Tibial nerve (tissue), 4 donors: Measurements from ENCODE around the gene SRSF5. TPM values are rescaled to one million over a fixed set of nuclear protein-coding genes. Genes with fewer than 3 reads are reported as not detected.
"Not testable (repeated sequence)": the region's sequence is repeated elsewhere in the genome, so short reads cannot be mapped to it uniquely, and the experiment has no call there.

Source experiments
- DNase-seq, 2 donors: peaks; one replicate each; pipeline ENCODE4 v3.0.0-alpha.2; 2019; ENCODE audit warnings: low spot score in 2 of 2
- H3K27ac ChIP-seq, 4 donors: fragments of 200-600 bp; sonication (generic) in 3 of 4; one replicate each; pipeline ENCODE4 v1.5.1; 2017 to 2019; ENCODE audit warnings: mild to moderate bottlenecking in 1 of 4
- H3K27me3 ChIP-seq, 2 donors: fragments of 200-600 bp; sonication (generic) in 1 of 2; one replicate each; pipeline versions ENCODE4 v1.5.1 to v1.6.0; 2017 to 2019
- H3K36me3 ChIP-seq, 3 donors: fragments of 200-600 bp; sonication (generic); one replicate each; pipeline ENCODE4 v1.5.1; 2018 to 2019
- H3K4me1 ChIP-seq, 4 donors: fragments of 200-600 bp; sonication (generic) in 3 of 4; one replicate each; pipeline ENCODE4 v1.5.1; 2017 to 2019
- H3K4me3 ChIP-seq, 4 donors: fragments of 200-600 bp; sonication (generic) in 3 of 4; one replicate each; pipeline ENCODE4 v1.5.1; 2017 to 2019; ENCODE audit warnings: mild to moderate bottlenecking in 1 of 4, moderate library complexity in 1 of 4
- H3K9me3 ChIP-seq, 4 donors: fragments of 200-600 bp; sonication (generic) in 3 of 4; one replicate each; pipeline ENCODE4 v1.5.1; 2017 to 2019
- EP300 ChIP-seq, 2 donors: sonication (generic); formaldehyde crosslinking; IDR thresholded peaks; one replicate each; pipeline ENCODE4 v1.6.1; 2017; ENCODE audit warnings: antibody characterized with exemption in 2 of 2, mild to moderate bottlenecking in 1 of 2
- POLR2A ChIP-seq, 2 donors: fragments of 450-650 bp; IDR thresholded peaks; one replicate each; pipeline ENCODE4 v1.6.1; 2017; ENCODE audit warnings: antibody characterized with exemption in 2 of 2, mild to moderate bottlenecking in 2 of 2, moderate library complexity in 2 of 2
- WGBS, 2 donors: methylation state at CpG; one replicate each; pipeline ENCODE4 v1.1.5; 2018; 5-methylcytosine and 5-hydroxymethylcytosine counted together
- total RNA-seq, 4 donors: library from RNA; depleted of rRNA; stranded (reverse); fragments of >200 nt; gene quantifications; one replicate each; pipeline ENCODE4 v1.1.0, GENCODE V29; 2016
- TF ChIP-seq, protein P1 (sequence below), 5 experiments: fragments of 200-600 bp in 3 of 5; fragments of 450-650 bp in 2 of 5; sonication (generic) in 3 of 5; IDR thresholded peaks; one replicate each; pipeline ENCODE4 v1.5.1; 2016 to 2019; ENCODE audit warnings: antibody characterized with exemption in 5 of 5, mild to moderate bottlenecking in 3 of 5, moderate library complexity in 2 of 5

SRSF5 gene
- total RNA-seq, 4 donors from 2014 or later: 308 to 470 (median 361) TPM

DNA sequence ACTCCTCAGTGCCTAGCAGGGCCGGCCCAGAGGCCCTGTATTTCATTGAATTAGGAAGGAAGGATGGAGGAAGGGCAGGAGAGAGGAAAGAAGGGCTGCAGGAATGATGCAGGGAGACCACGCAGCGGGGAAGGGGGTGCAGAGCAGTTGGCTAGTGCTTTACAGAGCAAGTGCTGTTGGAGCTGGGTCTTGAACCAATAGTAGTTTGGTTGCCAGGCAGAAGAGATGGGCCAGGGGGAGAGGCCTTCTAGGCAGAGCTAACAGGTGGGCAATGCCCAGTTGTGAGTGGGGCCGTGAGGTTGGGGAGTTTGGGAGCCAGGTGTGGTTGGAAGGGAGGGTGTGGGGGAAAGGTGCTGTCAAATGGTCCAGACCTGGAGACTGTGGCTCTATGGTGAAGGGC, 39.1 kb upstream of the SRSF5 start:
- no peaks in the 10 kb centered on the region for H3K36me3 ChIP-seq
- H3K4me3 ChIP-seq: no peak overlapping the region
- H3K27me3 ChIP-seq: no peaks in the 10 kb centered on the region
- peak overlapping the region in 1 of 4 donors; percentile 74 for H3K27ac ChIP-seq
- H3K4me1 ChIP-seq: peaks cover 0 to 26% (median 5%) of the 10 kb centered on the region in 4 donors
- H3K9me3 ChIP-seq: no peaks in the 10 kb centered on the region
- no peak for DNase-seq
- WGBS, 2 donors: 82 to 94% methylated on average over 4 of the region's 4 CpGs
- TF ChIP-seq POLR2A (IDR thresholded peaks at IDR 0.05) (no peak), EP300 (IDR thresholded peaks at IDR 0.05) (no peak)
- TF ChIP-seq, protein P1, sequence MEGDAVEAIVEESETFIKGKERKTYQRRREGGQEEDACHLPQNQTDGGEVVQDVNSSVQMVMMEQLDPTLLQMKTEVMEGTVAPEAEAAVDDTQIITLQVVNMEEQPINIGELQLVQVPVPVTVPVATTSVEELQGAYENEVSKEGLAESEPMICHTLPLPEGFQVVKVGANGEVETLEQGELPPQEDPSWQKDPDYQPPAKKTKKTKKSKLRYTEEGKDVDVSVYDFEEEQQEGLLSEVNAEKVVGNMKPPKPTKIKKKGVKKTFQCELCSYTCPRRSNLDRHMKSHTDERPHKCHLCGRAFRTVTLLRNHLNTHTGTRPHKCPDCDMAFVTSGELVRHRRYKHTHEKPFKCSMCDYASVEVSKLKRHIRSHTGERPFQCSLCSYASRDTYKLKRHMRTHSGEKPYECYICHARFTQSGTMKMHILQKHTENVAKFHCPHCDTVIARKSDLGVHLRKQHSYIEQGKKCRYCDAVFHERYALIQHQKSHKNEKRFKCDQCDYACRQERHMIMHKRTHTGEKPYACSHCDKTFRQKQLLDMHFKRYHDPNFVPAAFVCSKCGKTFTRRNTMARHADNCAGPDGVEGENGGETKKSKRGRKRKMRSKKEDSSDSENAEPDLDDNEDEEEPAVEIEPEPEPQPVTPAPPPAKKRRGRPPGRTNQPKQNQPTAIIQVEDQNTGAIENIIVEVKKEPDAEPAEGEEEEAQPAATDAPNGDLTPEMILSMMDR (IDR thresholded peaks at IDR 0.05): no peak

GRCh38 chr14:69731919-69732598, 34.9 kb upstream of the SRSF5 start:
- WGBS, 2 donors: 96 to 99% methylated on average over 8 of the region's 8 CpGs
- H3K9me3 ChIP-seq, H3K36me3 ChIP-seq, DNase-seq, H3K27me3 ChIP-seq, H3K4me3 ChIP-seq, H3K27ac ChIP-seq: not testable (repeated sequence)
- peaks cover 0 to 12% (median 0%) of the 10 kb centered on the region in 4 donors for H3K4me1 ChIP-seq

DNA sequence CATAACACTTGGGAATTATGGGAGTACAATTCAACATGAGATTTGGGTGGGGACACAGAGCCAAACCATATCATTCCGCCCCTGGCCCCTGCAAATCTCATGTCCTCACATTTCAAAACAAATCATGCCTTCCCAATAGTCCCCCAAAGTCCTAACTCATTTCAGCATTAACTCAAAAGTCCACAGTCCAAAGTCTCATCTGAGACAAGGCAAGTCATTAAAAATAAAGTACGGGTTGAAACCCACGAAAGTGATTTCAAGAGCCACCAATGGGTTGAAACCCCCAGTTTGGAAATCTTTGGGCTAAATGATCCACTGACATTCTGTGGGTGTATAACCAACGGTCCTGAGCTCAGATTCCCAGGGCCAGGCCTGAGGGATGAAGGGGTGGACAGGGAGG, 30.5 kb upstream of the SRSF5 start:
- DNase-seq, H3K36me3 ChIP-seq, H3K27me3 ChIP-seq, H3K4me1 ChIP-seq, H3K4me3 ChIP-seq, H3K27ac ChIP-seq, H3K9me3 ChIP-seq: not testable (repeated sequence)
- 77 to 84% methylated on average over 4 of the region's 4 CpGs for WGBS, 2 donors

DNA sequence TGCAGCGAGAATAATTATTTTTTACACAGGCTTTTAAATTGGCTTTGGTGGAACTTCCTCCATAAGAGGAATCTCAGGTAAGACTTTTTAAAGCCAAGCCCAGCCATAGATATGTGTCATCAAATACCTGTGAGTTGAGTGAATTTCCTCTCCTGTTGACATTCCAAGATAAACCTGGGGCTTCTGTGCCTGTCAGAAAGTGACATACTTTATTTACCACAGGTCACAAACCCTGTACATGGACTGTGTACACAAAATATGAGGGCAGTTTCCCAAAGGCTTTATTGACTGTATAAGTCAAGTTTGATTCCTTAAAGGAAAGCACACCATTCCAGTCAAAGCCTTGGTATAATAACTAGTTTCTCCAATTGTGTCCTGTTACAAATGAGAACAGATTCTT, 25.9 kb upstream of the SRSF5 start:
- DNase-seq: no peak
- H3K27ac ChIP-seq: no peak overlapping the region
- no peaks in the 10 kb centered on the region for H3K36me3 ChIP-seq
- H3K9me3 ChIP-seq: peaks cover 0 to 5% (median 0%) of the 10 kb centered on the region in 4 donors
- H3K27me3 ChIP-seq: no peaks in the 10 kb centered on the region
- H3K4me3 ChIP-seq: no peak overlapping the region
- no peaks in the 10 kb centered on the region for H3K4me1 ChIP-seq
- TF ChIP-seq EP300 (IDR thresholded peaks at IDR 0.05) (no peak), POLR2A (IDR thresholded peaks at IDR 0.05) (no peak)
- TF ChIP-seq, protein P1 (IDR thresholded peaks at IDR 0.05): no peak
- 92 to 100% methylated on average over 1 of the region's 1 CpG for WGBS, 2 donors

GRCh38 chr14:69749956-69750355, 17.0 kb upstream of the SRSF5 start:
- Histone ChIP-seq H3K27me3 (no peaks in the 10 kb centered on the region), H3K4me3 (no peak overlapping the region), H3K4me1 (no peaks in the 10 kb centered on the region), H3K36me3 (no peaks in the 10 kb centered on the region), H3K27ac (no peak overlapping the region), H3K9me3 (no peaks in the 10 kb centered on the region)
- WGBS, 2 donors: 38 to 54% methylated on average over 1 of the region's 1 CpG
- TF ChIP-seq, protein P1 (IDR thresholded peaks at IDR 0.05): no peak
- TF ChIP-seq EP300 (IDR thresholded peaks at IDR 0.05): no peak
- TF ChIP-seq POLR2A (IDR thresholded peaks at IDR 0.05): no peak
- no peak for DNase-seq

DNA sequence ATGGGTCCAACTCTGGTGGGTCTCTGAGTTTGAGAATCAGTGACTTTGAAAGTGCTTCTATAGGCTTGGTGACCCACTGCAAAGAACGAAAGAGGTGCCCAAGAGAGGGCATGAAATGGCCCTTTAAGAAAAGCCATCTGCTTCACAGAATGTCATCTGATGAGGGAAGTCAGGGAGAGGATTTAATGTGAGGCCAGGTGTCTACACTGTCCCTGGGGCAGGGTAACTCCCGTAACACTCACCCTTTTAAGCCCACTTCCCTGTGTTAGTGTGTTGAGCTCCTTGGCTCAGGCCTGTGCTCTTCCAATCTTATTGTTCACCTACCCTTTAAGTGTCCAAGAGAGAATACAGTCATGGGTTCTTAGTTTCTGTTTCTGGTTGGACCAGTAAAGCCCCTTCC, 16.4 kb upstream of the SRSF5 start:
- 89 to 95% methylated on average over 2 of the region's 2 CpGs for WGBS, 2 donors
- Histone ChIP-seq H3K4me3 (no peak overlapping the region), H3K4me1 (no peaks in the 10 kb centered on the region), H3K36me3 (no peaks in the 10 kb centered on the region), H3K9me3 (no peaks in the 10 kb centered on the region), H3K27ac (no peak overlapping the region), H3K27me3 (no peaks in the 10 kb centered on the region)
- TF ChIP-seq POLR2A (IDR thresholded peaks at IDR 0.05): no peak
- no peak for TF ChIP-seq EP300 (IDR thresholded peaks at IDR 0.05)
- TF ChIP-seq, protein P1 (IDR thresholded peaks at IDR 0.05): no peak
- DNase-seq: no peak
